ENCODE data around the gene NAALADL2.

Gene NAALADL2

GRCh38 chr3:175679568-175679967 lies 820.4 kb downstream of the NAALADL2 start:
- no peak for TF ChIP-seq CTCF (IDR thresholded peaks at IDR 0.05)

DNA sequence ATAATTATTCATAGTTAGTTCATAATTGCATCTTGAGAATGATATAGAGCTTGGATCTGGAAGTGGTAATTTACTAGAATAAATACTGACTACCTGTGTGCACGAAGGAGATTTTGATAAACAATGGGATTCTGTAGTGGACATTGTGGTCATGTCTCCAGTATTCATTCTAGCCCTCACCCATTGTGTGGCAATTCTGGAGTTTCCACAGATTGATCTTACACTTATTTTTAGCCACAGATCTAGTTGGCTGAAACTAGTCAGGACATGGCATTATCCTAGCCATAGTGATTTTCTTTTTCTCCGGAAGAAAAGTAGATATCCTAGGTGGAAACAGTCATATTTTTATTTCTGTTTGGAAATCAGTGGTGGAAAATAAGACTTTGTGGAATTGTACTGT lies 833.1 kb downstream of the NAALADL2 start:
- TF ChIP-seq CTCF (IDR thresholded peaks at IDR 0.05) = no peak

DNA sequence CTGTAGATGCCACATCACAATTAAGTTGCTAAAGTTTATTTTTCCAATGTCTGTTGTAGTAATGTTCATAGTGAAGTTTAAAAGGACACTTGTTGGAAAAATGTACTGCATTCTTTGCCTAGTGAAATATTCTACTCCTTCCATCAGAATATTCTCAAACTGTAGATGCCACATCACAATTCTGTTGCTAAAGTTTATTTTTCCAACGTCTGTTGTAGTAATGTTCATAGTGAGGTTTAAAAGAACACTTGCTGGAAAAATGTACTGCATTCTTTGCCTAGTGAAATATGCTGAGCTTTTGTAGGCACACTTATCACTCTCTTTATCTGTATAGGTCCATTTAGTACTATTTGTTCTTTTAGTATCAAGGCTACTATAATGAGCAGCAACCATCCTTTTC lies 836.1 kb downstream of the NAALADL2 start:
- no peak for TF ChIP-seq CTCF (IDR thresholded peaks at IDR 0.05)

DNA sequence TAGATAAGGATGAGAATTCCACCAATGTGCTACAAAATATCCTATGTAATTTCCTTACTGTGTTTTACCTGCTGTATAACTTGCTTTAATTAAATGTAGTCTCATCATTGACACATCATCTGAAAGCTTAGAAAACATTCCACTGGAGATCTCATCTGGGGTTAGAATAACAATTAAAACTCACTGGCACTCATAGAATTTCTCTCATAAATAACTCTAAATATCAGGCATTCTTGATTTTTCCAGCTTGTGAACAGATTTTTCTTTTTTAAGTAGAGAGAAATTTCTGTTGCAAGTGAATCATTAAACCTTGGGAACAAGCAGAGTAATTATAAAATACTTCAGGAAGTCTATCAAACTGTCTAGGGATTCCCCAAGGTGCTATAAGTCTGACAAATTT lies 843.8 kb downstream of the NAALADL2 start:
- TF ChIP-seq CTCF (IDR thresholded peaks at IDR 0.05) = no peak

DNA sequence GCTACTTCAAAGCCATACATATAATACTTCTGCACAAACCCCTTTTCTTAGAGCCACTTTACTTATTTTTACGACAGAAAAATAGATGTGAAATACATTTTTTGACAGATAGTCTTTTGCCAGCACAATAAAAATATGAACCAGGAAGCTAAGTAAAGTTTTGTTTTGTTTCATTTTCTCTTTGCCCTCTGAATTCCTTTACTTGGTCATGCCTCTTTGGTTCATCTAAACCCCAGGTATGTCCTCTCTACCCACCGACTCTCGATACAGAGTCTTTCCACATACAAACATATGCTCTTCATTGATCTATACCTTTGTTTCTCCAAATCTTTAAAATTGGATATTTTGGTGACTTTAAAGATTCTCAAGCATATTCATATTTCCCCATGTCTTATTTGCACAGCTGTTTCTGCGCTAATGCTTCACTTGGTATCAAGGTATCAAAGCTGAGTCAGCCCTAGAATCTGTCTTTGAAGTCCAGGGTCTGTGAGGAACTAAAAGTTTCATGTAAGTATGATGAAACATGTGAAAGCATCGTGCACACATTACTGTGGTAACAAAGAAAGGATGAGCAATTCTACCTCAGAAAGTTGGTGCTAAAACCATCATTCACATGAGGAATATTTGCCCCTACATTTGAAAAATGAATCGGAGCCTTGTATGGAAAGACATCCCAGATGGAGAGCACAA lies 845.4 kb downstream of the NAALADL2 start:
- no peak for TF ChIP-seq CTCF (IDR thresholded peaks at IDR 0.05)

DNA sequence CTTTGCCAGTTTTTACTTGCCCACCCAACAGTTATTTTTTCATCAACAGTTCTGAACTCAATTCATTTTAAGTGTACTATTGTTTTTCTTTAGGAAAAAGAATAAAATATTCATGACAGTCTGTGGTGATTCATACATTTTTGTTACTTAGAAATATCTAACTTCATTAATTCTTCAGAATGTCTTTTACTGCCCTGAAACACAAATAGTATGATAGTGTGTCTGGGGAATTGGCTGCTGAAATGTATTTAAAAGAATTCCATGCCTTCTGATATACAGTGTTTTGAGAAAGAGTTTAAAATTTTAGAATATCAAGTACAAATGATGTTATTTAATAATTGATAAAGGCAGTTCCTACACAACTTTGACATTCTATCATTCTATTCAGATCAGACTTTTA lies 854.1 kb downstream of the NAALADL2 start:
- TF ChIP-seq CTCF (IDR thresholded peaks at IDR 0.05) = no peak

- no peak for TF ChIP-seq CTCF (IDR thresholded peaks at IDR 0.05)
These were observed 857.3 kb downstream of the NAALADL2 start for GRCh38 chr3:175716446-175716845.

GRCh38 chr3:175726228-175726627 lies 867.1 kb downstream of the NAALADL2 start:
- no peak for TF ChIP-seq CTCF (IDR thresholded peaks at IDR 0.05)
